ENCODE results near the gene LOC101059915.
"Not testable (repeated sequence)": the region's sequence is repeated elsewhere in the genome, so short reads cannot be mapped to it uniquely, and the experiment has no call there.

Gene LOC101059915

DNA sequence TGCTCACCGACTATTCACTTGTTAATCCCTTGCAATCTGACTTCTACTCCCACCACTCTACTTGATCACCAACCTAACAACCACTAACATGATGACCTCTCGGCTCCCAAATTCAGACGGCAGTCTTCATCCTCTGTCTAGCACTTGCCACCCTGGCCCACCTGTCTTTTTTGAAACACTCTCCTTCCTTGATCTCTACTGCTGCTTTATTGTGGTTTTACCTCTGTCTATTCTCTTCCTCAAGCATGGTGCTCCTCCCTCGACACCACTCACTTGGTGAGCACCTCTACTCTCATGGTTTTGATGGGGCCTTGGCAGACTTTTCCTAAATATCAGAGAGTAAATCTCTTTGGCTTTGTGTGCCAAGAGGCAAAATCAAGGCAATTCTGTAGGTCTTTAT is 27.3 kb upstream of the LOC101059915 start:
- DNase-seq (ENCODE audit: low read depth, low spot score) = no peak

DNA sequence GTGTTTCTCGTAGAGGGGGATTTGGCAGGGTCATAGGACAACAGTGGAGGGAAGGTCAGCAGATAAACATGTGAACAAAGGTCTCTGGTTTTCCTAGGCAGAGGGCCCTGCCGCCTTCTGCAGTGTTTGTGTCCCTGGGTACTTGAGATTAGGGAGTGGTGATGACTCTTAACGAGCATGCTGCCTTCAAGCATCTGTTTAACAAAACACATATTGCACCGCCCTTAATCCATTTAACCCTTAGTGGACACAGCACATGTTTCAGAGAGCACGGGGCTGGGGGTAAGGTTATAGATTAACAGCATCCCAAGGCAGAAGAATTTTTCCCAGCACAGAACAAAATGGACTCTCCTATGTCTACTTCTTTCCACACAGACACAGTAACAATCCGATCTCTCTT is 22.9 kb upstream of the LOC101059915 start:
- DNase-seq (ENCODE audit: low read depth, low spot score) = not testable (repeated sequence)

DNA sequence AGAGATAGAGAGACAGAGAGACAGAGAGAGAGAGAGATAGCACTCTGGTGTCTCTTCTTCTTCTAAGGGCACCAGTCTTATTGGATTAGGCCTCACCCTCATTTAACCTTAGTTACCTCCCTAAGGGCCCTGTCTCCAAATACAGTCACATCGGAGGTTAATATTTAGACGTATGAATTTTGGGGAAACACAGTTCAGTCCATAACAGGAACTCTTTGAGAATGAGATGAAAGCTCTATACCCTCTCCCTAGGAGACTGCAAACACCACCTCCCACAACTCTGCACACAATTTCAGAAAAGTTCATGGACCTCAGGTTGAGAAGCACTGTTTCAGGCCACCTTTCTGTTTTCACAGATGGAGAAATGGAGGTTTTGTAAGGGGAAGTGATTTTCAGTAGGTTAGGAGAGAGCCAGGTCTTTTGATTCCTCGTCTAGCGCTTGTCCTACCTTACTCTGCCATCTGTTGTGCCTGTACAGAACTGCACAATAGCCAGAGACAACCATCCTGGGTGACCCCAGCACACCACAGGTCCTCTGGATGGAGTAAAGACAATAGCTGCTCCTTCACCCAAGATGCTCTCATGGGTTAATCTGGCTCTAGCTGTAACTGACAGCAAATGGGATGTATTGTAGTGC is 16.9 kb upstream of the LOC101059915 start:
- DNase-seq (ENCODE audit: low read depth, low spot score) = no peak

DNA sequence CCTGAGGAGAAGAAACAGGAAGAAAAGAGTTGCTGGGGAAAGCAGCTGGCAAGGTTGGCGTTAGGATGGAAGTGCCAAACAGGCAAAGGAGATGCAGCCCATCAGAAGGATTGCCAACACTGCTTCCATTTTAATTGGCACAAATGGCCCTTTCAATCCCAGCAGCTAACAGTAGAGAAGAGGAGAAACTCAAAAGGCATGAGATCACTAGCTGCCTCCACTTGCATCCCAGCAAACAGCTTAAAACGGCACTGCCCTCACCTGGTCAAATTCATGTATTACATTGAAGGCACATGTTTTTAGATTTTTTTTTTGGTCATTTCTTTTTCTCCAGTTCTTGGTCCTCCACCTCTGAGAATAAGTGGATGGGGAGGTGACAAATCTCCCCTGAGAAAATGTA is 14.9 kb upstream of the LOC101059915 start:
- peak; percentile 61 for DNase-seq (ENCODE audit: low read depth, low spot score)

DNA sequence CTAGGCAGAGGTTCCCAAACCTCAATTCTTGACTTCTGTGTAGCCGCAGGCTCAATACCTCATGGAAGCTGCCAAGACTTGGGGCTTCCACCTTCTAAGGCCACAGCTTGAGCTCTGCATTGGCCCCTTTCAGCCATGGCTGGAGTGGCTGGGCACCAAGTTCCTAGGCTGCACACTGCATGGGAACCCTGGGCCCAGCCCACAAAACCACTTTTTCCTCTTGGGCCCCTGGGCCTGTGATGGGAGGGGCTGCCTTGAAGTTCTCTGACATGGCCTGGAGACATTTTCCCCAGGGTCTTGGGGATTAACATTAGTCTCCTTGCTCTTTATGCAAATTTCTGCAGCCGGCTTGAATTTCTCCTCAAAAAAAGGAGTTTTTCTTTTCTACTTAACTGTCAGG is 14.0 kb upstream of the LOC101059915 start:
- no peak for DNase-seq (ENCODE audit: low read depth, low spot score)

DNA sequence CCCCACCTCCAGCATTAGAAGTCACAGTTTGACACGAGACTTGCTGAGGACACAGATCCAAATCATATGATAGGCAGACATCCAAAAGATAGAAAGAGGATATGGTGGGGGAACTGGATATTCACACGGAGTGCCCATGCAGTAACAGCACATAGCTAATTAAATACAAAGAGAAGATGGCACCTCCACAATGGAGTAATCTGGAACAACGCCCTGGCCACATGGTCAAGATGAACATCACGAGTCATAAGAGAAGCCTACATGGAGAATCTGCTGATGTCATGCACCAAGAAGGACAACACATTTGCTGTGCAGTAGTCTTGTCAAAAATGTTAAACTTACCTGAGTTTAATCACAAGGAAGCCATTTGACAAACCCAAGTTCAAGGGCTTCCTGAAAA is 10.1 kb upstream of the LOC101059915 start:
- no peak for DNase-seq (ENCODE audit: low read depth, low spot score)

DNA sequence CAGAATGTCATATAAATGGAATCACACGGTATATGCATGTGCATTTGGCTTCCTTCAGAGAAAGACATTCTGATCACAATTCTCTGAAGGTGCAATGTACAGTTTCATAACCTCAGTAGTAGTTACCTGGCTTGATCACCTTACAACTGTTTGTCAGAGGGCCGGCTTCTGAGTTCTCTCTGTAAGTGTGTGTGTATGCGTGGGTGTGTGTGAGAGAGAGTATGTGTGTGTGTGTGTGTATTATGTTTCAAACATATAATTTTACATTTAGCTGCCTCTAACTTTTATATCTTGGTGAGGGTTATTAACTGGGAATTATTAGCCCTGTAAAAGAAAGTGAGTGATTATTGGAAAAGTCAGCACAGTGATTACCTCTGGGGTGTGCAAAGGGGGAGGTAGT is 8.0 kb upstream of the LOC101059915 start:
- DNase-seq (ENCODE audit: low read depth, low spot score) = no peak

DNA sequence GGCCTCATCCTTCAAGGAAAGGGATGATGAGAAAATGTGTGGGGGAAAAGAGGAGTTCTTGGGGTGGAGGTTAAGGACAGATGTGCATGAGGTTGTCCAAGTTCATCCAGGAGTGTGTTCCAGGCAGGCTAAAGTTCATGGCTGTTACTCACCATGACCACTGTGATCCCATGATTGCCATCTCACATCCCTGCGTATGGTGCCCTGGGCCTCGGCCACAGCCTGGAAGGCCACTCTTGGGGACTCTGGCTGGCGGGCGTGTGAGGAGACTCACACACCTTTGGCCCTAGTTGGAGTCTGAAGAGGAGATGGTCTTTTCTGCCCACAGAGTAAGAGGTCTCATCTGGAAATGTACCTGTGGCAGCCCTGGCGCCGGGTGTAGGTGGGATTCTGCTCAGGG is 7.4 kb upstream of the LOC101059915 start:
- DNase-seq (ENCODE audit: low read depth, low spot score) = no peak

DNA sequence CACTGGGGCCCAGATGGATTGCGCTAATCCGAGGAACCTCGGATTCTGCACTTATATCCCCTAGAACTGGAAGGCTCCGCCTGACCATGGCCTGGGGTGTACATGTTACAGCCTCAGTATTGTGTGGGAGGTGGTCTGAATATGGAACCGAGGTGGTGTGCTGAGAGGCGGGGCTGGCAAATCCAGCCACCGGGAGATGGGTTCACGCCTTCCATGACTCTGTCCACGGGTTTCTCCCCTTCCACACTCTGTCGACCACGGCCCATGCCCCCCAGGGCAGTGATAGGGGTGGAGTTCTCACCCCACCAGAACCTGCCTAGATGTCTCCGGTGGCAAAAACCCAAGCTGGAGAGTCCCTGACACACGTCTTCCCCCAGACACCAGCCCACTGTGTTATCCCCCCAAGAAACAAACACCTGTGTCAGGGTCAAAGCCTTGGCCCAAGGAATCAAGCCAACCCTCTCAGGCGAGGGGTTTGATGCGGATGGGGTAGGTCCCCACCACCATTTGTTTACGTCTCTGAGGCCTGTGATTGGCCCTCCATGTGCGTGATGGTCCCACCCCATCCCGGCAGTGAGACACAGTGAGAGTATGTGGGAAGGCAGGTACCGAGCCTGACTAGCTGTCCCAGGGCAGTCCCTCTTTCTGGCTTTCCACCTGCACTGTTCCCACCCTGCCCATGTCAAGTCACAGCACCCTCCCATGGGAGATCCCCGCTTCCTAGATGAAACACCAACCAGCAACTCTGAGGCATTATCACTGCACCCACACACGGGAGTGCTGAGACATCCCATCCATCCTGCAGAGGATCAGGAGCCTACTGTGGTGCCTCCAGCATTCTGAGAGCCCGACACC is 6.6 kb upstream of the LOC101059915 start:
- DNase-seq (ENCODE audit: low read depth, low spot score) = no peak

DNA sequence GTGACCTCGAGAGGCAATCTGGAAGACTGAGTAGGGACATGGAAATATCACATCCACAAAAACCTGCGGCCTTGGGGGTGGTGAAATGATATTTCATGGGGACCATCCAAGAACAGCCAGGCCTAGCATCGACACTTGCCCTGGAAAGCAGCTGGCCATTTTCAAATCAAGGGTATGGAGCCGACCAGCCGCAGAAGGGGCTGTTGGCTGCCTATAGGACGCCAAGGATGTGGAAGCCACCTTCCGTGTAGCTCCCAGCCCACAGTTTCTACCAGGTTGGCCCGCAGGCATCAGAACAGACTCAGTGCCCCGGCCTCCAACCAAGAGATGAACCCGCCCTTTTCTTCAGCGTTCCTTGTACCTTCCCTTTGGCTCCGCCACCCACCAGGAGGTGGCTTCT is 5.4 kb upstream of the LOC101059915 start:
- DNase-seq (ENCODE audit: low read depth, low spot score) = no peak

DNA sequence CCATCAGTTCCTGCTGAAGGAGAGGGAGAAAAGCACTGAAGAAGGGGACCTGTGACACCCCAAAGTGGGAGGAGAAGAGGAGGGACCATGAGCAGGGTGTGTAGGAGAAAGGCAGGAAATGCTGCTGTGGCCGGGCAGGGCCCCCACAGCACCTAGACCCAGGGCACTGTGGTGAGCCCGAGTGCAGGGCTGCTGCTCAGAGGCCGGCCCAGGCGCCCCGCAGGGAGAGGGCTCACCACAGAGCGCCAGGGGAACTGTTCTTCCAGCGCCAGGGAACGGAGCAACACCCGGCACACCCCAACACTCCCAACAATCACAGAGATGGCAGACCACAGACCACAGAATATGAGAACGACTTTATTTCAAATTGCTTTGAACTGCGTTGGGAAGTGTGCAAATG is 4.7 kb upstream of the LOC101059915 start:
- DNase-seq (ENCODE audit: low read depth, low spot score) = not testable (repeated sequence)

DNA sequence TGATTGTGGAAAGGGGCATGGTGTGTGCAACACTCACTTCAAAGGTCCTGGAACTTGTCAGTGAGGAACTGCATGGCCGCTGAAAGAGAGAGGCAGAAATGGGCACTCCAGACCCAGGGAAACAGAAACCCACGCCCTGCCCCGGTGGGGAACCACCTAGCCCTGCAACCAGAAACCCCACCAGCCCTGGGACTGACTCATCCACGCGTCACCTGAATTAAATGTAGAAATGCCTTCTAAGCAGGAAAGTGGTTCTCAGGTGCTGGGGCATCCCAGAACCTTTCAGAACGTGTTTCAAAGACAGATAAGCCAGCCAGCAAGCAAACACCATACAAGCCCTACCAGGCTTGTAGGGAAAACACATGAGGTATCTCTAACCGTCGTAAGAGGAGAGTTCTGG is 4.1 kb upstream of the LOC101059915 start:
- DNase-seq (ENCODE audit: low read depth, low spot score) = not testable (repeated sequence)

DNA sequence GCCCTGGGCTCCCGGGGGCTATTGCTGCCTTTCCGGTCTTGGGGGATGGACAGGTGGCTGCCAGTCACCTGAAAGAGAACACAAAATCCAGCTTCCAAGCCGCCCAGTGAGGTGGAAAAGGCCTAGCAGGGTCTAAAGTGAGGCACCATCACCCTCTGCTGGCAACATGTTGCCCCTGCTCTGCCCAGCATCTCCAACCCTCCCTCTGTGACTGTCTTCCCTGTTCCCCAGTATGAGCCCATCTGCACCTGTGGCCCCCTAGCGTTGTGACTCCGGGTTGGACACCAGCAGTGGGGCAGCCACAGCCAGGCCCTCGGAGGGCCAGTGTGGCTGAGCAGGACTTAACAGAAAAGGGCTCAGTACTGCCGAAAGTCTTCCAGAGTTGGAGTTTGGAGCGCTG is 3.1 kb upstream of the LOC101059915 start:
- DNase-seq (ENCODE audit: low read depth, low spot score) = not testable (repeated sequence)

DNA sequence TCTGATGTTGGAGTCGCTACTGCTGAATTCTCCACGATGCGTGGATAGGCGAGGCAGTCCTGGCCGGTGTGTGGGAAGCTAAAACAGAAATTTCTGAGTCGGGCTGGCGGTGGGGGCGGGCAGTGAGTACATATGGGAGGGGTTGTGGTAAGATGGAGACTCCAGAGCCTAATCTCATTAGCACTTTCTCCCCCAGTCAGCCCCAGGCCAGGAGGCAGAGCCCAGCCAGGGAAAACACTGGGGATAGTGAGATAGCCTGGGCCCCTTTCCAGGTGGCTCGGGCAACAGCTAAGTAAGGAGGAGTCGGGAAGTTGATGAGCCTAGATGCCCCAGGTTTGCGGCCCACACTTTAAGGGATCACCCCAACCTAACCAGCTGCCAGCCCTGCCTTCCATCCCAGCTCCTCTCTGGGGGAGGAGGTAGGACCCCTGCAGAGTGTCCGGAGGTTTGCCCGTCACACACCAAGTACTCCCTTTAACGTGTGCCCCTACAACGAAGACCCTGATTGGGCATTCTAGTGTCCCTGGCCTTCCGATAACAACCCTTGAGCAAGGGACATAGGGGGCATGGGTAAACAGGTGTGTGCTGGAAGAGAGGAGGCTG is 2.4 kb upstream of the LOC101059915 start:
- DNase-seq (ENCODE audit: low read depth, low spot score) = no peak

DNA sequence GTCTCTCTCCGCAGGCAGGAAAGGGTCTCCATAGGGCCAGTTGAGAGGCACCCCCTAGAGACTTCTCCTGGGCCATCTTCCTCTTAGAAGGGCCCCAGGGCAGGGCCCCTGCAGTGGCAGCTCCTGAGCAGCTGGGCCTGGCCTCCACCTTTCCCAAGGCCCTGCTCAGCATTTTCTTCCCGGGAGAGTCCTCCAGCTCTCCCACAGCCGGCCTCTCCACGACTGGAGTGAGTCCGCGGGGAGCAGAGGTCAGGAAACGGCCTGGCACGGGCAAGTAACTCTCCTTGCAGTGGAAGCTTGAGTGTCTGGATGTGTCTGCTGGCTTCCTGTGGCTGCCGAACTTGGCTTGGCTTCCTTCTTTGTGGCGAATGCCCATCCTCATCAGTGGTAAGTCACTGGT is 1.6 kb upstream of the LOC101059915 start:
- DNase-seq (ENCODE audit: low read depth, low spot score) = no peak

DNA sequence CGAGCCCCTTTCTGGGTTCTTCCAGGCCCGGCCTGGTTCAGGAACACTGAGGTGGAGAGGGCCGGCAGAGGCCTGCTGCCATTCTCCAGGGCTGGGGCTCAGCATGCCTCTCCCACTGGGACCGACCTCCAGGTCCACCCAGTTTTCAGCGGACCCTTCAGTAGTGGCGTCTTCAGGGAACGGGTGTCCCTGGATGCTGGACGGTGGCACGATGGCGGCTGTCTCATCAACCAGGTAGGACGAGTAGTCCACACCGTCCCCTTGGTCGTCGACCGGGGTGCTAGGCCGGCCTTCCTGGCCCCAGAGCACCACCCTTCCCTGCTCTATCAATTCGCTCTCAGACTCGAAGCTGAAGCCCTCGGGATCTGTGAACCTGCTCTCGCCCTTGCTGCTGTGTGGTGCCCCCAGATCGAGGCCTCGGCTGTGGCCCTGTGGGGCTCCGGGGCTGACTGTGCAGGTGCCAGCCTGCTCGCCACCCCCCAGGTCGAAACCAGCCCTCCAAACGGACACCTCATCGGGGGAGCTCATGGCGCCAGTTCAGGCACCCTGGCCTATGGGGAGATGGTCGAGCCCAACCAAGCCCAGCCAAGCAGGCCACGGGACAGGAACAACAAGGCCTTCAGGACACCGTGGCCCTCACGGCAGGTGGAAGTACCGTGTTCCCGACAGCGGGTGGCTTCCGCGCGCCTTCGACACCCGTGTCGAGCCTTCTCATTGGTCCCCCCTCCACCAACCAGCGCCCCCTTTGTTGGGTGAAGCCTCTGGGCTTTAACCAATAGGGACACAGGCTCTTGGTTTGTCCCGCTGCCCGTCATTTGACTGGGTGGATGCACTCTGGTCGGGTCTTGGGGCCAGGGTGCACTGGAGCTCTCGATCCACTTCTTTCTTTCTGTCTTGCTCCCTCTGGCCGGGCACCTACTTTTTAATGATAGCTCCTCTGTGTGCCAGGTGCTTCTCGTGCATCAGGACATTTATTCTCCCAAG is 814 bp upstream of the LOC101059915 start:
- no peak for DNase-seq (ENCODE audit: low read depth, low spot score)

DNA sequence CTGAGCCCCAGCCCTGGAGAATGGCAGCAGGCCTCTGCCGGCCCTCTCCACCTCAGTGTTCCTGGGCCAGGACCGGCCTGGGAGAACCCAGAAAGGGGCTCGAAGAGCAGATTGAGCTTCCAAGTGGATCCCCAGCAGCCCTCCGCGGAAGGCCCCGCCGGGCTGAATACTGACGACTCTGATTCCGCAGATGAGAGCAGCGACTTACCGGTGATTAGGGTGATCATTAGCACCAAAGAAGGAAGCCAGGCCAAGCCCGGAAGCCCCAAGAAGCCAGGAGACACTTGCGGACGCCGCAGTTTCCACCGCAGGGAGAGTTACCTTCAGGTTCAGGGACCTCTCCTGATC is 876 bp downstream of the LOC101059915 start:
- no peak for DNase-seq (ENCODE audit: low read depth, low spot score)

DNA sequence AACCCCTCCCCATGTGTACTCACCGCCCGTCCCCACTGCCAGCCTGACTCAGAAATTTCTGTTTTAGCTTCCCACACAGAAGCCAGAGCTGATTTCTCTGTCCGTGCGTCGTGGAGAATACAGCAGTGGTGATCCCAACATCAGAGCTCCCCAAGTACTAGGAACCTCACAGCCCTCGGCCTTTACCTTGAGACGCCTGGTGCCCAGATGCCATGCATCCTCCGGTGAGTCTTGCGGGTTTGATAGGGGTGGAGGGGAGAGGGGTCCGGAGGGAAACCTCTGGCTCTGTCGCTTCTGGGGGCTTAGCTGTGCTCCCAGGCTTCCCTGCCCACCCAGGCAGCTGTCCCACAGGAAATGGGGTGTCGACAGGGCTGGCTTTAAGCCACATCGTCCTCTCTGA is 2.1 kb downstream of the LOC101059915 start:
- DNase-seq (ENCODE audit: low read depth, low spot score) = no peak

DNA sequence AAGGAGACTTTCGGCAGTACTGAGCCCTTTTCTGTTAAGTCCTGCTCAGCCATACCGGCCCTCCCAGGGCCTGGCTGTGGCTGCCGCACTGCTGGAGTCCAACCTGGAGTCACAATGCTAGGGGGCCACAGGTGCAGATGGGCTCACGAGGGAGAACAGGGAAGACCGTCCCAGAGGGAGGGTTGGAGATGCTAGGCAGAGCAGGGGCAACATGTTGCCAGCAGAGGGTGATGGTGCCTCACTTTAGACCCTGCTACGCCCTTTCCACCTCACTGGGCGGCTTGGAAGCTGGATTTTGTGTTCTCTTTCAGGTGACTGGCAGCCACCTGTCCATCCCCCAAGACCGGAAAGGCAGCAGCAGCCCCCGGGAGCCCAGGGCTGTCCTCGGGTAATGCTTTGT is 2.6 kb downstream of the LOC101059915 start:
- DNase-seq (ENCODE audit: low read depth, low spot score) = peak; percentile 23

DNA sequence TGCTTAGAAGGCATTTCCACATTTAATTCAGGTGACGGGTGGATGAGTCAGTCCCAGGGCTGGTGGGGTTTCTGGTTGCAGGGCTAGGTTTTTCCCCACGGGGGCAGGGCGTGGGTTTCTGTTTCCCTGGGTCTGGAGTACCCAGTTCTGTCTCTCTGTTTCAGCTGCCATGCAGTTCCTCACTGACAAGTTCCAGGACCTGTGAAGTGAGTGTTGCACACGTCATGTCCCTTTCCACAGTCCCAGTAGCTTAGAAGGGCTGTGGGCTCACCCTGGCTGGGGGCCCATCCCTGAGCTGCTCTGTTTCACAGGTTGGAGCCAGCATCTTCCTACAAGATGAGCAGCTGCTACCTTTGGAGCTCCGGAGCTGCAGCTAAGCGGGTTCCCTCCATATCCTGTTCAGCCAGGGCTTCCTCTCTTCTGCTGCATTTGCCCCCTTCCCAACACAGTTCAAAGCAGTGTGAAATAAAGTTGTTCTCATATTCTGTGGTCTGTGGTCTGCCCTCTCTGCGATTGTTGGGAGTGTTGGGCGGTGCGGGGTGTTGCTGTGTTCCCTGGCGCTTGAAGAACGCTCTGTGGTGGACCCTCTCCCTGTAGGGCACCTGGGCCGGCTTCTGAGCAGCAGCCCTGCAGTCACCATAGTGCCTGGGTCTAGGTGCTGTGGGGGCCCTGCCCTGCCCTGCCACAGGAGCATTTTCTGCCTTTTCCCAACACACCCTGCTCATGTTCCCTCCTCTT is 3.9 kb downstream of the LOC101059915 start:
- DNase-seq (ENCODE audit: low read depth, low spot score) = peak; percentile 7

DNA sequence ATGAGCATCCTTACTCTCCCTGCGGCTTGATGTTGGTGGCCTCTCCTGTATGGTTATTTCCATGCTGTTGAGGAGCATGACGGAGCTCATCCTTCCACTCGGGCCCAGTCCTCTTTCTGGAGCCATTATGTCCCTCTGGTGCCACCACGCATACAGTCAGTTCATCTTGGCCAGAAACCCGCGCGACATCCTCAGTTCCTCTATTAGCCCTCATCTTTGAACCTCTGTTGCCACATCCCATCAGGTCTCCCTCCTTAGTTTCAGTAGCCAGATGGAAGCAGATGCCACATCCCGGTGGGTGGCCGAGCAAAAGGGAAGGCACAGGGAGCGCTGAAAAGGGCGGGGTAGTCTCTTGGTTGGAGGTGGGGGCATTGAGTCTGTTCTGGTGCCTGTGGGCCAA is 4.6 kb downstream of the LOC101059915 start:
- DNase-seq (ENCODE audit: low read depth, low spot score) = no peak

Measured in astrocyte of the hippocampus (primary cell).